Choroid plexus epithelial cell (primary cell): Measurements from ENCODE around the gene TGFB1I1.
"Not testable (repeated sequence)": the region's sequence is repeated elsewhere in the genome, so short reads cannot be mapped to it uniquely, and the experiment has no call there.

Source experiments
- DNase-seq: peaks from one replicate; pipeline ENCODE4 v3.0.0-alpha.2; 2010; ENCODE audit warnings: low read depth
- H3K4me3 ChIP-seq: 2 replicates; pipeline ENCODE4 v1.5.1; 2011; ENCODE audit warnings: low read depth, mild to moderate bottlenecking, control low read depth, low read length, moderate library complexity
- CTCF ChIP-seq: conservative IDR thresholded peaks from 2 replicates; pipeline ENCODE4 v1.5.1; 2011; ENCODE audit warnings: low read depth, mild to moderate bottlenecking, control low read depth, inconsistent platforms, low read length, moderate library complexity

The TGFB1I1 gene

GRCh38 chr16:31521368-31521767, 49.4 kb downstream of the TGFB1I1 start:
- no peak for TF ChIP-seq CTCF
- no peak overlapping the region for H3K4me3 ChIP-seq
- DNase-seq, result no peak

- no peak overlapping the region for H3K4me3 ChIP-seq
- no peak for DNase-seq
- no peak for TF ChIP-seq CTCF
These were observed 50.1 kb downstream of the TGFB1I1 start for GRCh38 chr16:31522071-31522470.

GRCh38 chr16:31523768-31524167, 51.8 kb downstream of the TGFB1I1 start:
- H3K4me3 ChIP-seq, DNase-seq: not testable (repeated sequence)

- DNase-seq, result no peak
- H3K4me3 ChIP-seq, result no peak overlapping the region
- TF ChIP-seq CTCF, result no peak
These were observed 53.2 kb downstream of the TGFB1I1 start for GRCh38 chr16:31525113-31525512.
